Activated CD8-positive, alpha-beta memory T cell treated with anti-CD3 and anti-CD28 coated beads for 24 hours (primary cell): ENCODE data around the gene ZNF362.

Experiments used
- DNase-seq: peaks from one replicate; pipeline ENCODE4 v3.0.0-alpha.2; 2020

The ZNF362 gene

GRCh38 chr1:33349081-33349759 is 92.9 kb downstream of the ZNF362 start:
- peak; percentile 80 for DNase-seq

- peak; percentile 92 for DNase-seq
Measured at GRCh38 chr1:33349778-33350610, 93.7 kb downstream of the ZNF362 start.
